Measurements from ENCODE around the gene SERF2. TPM values are rescaled to one million over a fixed set of nuclear protein-coding genes. Genes with fewer than 3 reads are reported as not detected.
A peak's percentile ranks its signal among the peaks of the same experiment; 100 is the strongest.

The SERF2 gene
- total and polyA plus RNA-seq, 2 of the 13 experiments (the other 11 are each of a cell fraction or from before 2014, with no cell fraction given) = 811 to 1,257 TPM

DNA sequence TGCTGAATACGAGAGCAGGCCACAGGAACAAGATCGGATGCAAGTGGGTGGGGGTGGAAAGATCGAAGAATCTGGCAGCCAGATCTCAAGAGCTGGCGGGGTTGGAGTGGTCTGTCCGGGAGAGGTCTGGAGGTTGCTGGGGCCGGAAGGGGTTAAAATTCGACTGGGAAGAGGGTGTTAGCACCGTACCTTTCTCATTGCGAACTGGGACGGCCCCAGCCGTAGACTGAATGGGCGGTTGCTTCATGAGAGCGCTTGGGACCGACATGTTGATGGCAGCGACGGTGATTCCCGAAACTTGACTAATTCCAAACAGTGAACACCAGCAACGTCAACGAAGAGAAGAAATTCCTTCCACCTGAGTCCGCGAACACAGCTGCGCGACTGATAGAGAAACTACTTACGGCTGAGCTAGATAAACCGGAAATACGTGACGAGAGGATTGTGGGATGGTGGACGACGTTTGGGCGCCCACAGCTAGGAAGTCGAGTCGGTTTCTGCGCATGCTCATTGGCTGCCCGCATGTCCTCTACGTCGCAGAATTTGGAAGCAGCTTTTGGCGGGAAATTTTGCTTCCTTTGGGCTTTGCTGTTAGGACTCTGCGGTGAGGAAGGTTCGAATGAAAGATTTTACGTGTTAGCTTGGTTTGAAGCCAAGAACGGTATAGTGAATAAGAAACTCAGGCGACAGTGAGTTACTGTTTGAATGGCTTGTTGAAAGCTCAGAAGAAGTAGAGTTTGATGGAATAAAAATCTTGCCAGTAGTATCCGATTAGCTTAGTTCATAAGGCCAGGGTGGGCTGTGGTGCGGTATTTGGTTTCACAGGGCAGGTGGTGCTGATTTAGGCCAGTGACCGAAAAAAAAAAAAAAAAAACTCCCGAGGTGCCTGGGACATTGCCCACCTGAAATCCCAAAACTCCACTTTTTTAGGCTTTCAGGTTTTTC is 32.5 kb downstream of the SERF2 start, which contains the start of gene MFAP1 (continued):
- TF ChIP-seq, protein P1, sequence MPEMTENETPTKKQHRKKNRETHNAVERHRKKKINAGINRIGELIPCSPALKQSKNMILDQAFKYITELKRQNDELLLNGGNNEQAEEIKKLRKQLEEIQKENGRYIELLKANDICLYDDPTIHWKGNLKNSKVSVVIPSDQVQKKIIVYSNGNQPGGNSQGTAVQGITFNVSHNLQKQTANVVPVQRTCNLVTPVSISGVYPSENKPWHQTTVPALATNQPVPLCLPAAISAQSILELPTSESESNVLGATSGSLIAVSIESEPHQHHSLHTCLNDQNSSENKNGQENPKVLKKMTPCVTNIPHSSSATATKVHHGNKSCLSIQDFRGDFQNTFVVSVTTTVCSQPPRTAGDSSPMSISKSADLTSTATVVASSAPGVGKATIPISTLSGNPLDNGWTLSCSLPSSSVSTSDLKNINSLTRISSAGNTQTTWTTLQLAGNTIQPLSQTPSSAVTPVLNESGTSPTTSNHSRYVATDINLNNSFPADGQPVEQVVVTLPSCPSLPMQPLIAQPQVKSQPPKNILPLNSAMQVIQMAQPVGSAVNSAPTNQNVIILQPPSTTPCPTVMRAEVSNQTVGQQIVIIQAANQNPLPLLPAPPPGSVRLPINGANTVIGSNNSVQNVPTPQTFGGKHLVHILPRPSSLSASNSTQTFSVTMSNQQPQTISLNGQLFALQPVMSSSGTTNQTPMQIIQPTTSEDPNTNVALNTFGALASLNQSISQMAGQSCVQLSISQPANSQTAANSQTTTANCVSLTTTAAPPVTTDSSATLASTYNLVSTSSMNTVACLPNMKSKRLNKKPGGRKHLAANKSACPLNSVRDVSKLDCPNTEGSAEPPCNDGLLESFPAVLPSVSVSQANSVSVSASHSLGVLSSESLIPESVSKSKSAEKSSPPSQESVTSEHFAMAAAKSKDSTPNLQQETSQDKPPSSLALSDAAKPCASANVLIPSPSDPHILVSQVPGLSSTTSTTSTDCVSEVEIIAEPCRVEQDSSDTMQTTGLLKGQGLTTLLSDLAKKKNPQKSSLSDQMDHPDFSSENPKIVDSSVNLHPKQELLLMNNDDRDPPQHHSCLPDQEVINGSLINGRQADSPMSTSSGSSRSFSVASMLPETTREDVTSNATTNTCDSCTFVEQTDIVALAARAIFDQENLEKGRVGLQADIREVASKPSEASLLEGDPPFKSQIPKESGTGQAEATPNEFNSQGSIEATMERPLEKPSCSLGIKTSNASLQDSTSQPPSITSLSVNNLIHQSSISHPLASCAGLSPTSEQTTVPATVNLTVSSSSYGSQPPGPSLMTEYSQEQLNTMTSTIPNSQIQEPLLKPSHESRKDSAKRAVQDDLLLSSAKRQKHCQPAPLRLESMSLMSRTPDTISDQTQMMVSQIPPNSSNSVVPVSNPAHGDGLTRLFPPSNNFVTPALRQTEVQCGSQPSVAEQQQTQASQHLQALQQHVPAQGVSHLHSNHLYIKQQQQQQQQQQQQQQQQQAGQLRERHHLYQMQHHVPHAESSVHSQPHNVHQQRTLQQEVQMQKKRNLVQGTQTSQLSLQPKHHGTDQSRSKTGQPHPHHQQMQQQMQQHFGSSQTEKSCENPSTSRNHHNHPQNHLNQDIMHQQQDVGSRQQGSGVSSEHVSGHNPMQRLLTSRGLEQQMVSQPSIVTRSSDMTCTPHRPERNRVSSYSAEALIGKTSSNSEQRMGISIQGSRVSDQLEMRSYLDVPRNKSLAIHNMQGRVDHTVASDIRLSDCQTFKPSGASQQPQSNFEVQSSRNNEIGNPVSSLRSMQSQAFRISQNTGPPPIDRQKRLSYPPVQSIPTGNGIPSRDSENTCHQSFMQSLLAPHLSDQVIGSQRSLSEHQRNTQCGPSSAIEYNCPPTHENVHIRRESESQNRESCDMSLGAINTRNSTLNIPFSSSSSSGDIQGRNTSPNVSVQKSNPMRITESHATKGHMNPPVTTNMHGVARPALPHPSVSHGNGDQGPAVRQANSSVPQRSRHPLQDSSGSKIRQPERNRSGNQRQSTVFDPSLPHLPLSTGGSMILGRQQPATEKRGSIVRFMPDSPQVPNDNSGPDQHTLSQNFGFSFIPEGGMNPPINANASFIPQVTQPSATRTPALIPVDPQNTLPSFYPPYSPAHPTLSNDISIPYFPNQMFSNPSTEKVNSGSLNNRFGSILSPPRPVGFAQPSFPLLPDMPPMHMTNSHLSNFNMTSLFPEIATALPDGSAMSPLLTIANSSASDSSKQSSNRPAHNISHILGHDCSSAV (CRISPR knock-in tag; IDR thresholded peaks at IDR 0.05; ENCODE audit: borderline replicate concordance) = no peak
- TF ChIP-seq ZNF7 (CRISPR knock-in tag; IDR thresholded peaks at IDR 0.05) = no peak
- TF ChIP-seq ZNF570 (CRISPR knock-in tag; IDR thresholded peaks at IDR 0.05; ENCODE audit: borderline replicate concordance) = no peak
- no peak for TF ChIP-seq ZNF20 (CRISPR knock-in tag; IDR thresholded peaks at IDR 0.05)
- no peak for TF ChIP-seq FOXO1 (CRISPR knock-in tag; IDR thresholded peaks at IDR 0.05)
- TF ChIP-seq ZBTB20 (CRISPR knock-in tag; IDR thresholded peaks at IDR 0.05; ENCODE audit: borderline replicate concordance, low read depth) = peak; percentile 80; the same call in 1 of the 2 replicates
- TF ChIP-seq ZMYM4 (CRISPR knock-in tag; IDR thresholded peaks at IDR 0.05) = peak; percentile 71; the same call in 1 of the 2 replicates
- TF ChIP-seq, protein P2, sequence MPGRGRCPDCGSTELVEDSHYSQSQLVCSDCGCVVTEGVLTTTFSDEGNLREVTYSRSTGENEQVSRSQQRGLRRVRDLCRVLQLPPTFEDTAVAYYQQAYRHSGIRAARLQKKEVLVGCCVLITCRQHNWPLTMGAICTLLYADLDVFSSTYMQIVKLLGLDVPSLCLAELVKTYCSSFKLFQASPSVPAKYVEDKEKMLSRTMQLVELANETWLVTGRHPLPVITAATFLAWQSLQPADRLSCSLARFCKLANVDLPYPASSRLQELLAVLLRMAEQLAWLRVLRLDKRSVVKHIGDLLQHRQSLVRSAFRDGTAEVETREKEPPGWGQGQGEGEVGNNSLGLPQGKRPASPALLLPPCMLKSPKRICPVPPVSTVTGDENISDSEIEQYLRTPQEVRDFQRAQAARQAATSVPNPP (CRISPR knock-in tag; IDR thresholded peaks at IDR 0.05) = peak; percentile 63; the same call in 1 of the 2 replicates
- TF ChIP-seq, protein P3, sequence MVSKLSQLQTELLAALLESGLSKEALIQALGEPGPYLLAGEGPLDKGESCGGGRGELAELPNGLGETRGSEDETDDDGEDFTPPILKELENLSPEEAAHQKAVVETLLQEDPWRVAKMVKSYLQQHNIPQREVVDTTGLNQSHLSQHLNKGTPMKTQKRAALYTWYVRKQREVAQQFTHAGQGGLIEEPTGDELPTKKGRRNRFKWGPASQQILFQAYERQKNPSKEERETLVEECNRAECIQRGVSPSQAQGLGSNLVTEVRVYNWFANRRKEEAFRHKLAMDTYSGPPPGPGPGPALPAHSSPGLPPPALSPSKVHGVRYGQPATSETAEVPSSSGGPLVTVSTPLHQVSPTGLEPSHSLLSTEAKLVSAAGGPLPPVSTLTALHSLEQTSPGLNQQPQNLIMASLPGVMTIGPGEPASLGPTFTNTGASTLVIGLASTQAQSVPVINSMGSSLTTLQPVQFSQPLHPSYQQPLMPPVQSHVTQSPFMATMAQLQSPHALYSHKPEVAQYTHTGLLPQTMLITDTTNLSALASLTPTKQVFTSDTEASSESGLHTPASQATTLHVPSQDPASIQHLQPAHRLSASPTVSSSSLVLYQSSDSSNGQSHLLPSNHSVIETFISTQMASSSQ (IDR thresholded peaks at IDR 0.05; ENCODE audit: low read depth) = 0 out of 2 replicates have a peak, but pooled peaks have one; percentile 44
- TF ChIP-seq, protein P3 (CRISPR knock-in tag; IDR thresholded peaks at IDR 0.05; ENCODE audit: borderline replicate concordance) = 0 out of 2 replicates have a peak, but pooled peaks have one; percentile 39
- TF ChIP-seq ZNF354B (CRISPR knock-in tag; IDR thresholded peaks at IDR 0.05) = no peak
- TF ChIP-seq ESRRA (CRISPR knock-in tag; IDR thresholded peaks at IDR 0.05; ENCODE audit: low read depth) = no peak
- TF ChIP-seq, protein P4, sequence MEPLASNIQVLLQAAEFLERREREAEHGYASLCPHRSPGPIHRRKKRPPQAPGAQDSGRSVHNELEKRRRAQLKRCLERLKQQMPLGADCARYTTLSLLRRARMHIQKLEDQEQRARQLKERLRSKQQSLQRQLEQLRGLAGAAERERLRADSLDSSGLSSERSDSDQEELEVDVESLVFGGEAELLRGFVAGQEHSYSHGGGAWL (CRISPR knock-in tag; IDR thresholded peaks at IDR 0.05) = peak; percentile 57
- no peak for TF ChIP-seq RCOR2 (CRISPR knock-in tag; IDR thresholded peaks at IDR 0.05)

Measured in HepG2 (cell line).